Breast epithelium (tissue), 3 donors: ENCODE data around the gene KXD1.

ENCODE experiments used
- POLR2A ChIP-seq: fragments of 450-650 bp; IDR thresholded peaks from one replicate; pipeline ENCODE4 v1.6.1; 2016; ENCODE audit warnings: antibody characterized with exemption, mild to moderate bottlenecking, moderate library complexity
- POLR2AphosphoS5 ChIP-seq, 3 donors: sonication (generic); formaldehyde crosslinking; IDR thresholded peaks; one replicate each; pipeline ENCODE4 v1.6.1; 2017; ENCODE audit warnings: antibody characterized with exemption in 3 of 3
- TF ChIP-seq, protein P1 (sequence below), 3 donors: fragments of 450-650 bp; IDR thresholded peaks; one replicate each; pipeline ENCODE4 v1.5.1; 2016 to 2017; ENCODE audit warnings: antibody characterized with exemption in 3 of 3, mild to moderate bottlenecking in 3 of 3, moderate library complexity in 3 of 3

DNA sequence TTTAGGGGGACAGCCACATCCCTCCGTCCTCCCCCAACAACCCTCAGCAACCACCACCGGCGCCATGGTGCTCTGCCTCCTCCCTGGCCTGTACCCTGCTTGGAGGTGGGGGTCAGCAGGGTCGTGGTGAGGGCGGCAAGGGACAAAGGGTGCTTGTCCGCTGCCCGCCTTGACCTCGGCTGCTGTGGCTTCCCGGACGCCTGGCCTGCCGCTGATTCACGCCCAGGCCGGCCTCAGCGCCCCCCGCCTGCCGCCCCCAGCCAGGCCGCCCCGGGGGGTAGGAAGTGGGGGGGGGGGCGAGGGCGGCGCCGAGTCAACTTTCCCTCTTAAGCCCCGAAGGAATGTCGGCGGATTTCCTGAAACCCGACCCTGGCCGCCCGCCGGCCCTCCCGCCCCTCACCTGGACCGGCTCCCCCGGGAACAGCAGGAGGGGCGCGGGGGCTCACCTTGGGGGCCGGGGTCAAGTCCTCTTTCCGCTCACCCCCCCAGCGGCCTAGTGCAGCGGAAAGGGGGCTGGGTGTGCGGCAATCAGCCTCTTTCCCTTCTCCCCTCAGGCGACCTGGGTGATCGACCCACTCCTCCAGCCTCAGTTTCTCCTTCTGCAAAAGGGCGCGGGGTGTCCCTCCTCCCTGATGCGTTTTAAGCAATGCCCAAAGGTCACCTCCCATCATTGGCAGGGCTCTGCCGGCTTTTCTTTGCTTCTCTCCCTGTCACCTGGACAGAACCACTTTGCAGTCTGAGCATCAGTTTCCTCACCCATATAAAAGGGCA lies 53.1 kb downstream of the KXD1 start:
- TF ChIP-seq POLR2A, result no peak
- TF ChIP-seq, protein P1, sequence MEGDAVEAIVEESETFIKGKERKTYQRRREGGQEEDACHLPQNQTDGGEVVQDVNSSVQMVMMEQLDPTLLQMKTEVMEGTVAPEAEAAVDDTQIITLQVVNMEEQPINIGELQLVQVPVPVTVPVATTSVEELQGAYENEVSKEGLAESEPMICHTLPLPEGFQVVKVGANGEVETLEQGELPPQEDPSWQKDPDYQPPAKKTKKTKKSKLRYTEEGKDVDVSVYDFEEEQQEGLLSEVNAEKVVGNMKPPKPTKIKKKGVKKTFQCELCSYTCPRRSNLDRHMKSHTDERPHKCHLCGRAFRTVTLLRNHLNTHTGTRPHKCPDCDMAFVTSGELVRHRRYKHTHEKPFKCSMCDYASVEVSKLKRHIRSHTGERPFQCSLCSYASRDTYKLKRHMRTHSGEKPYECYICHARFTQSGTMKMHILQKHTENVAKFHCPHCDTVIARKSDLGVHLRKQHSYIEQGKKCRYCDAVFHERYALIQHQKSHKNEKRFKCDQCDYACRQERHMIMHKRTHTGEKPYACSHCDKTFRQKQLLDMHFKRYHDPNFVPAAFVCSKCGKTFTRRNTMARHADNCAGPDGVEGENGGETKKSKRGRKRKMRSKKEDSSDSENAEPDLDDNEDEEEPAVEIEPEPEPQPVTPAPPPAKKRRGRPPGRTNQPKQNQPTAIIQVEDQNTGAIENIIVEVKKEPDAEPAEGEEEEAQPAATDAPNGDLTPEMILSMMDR (IDR thresholded peaks at IDR 0.05), result no peak
- no peak for TF ChIP-seq POLR2AphosphoS5 (IDR thresholded peaks at IDR 0.05)
